OCI-LY7 (cell line): Measurements from ENCODE around the gene BCKDHB. TPM values are rescaled to one million over a fixed set of nuclear protein-coding genes. Genes with fewer than 3 reads are reported as not detected.
"Not testable (repeated sequence)": the region's sequence is repeated elsewhere in the genome, so short reads cannot be mapped to it uniquely, and the experiment has no call there.

Source experiments
- BruUV-seq: library from RNA; stranded (reverse); fragments of 400-500 nt; replicated peaks from 2 replicates; lab custom pipeline; 2021; lab: Mats Ljungman, UMichigan
- CTCF ChIA-PET: fragments of 300-600 bp; sonication (Branson Sonifier 250); formaldehyde crosslinking; loops from one replicate; lab custom pipeline; 2022; ENCODE audit warnings: antibody characterized with exemption; ENCODE audit not compliant: unreplicated experiment; lab: Charles Lee
- POLR2A ChIA-PET: fragments of 300-600 bp; sonication (Branson Sonifier 250); formaldehyde crosslinking; loops from one replicate; lab custom pipeline; 2022; ENCODE audit warnings: antibody characterized with exemption; lab: Charles Lee
- DNase-seq: peaks from one replicate; pipeline ENCODE4 v3.0.0-alpha.2; 2015; ENCODE audit warnings: low spot score
- H2AFZ ChIP-seq: fragments of 200-600 bp; sonication (generic), shearing (Covaris generic); 2 replicates; pipeline ENCODE4 v1.6.1; 2014; ENCODE audit warnings: mild to moderate bottlenecking, antibody characterized with exemption, low read length, moderate library complexity
- H3K27ac ChIP-seq: fragments of 200-600 bp; sonication (generic); 2 replicates; pipeline ENCODE4 v1.5.1; 2014; ENCODE audit warnings: mixed run types, low read depth, mild to moderate bottlenecking, moderate library complexity, low read length, inconsistent platforms; ENCODE audit not compliant: poor library complexity, severe bottlenecking
- H3K36me3 ChIP-seq: fragments of 200-600 bp; sonication (generic); 2 replicates; pipeline ENCODE4 v1.6.1; 2014; ENCODE audit warnings: mild to moderate bottlenecking, antibody characterized with exemption, low read length, moderate library complexity, mixed read lengths; ENCODE audit not compliant: insufficient read depth
- H3K4me1 ChIP-seq: fragments of 200-600 bp; sonication (generic); 2 replicates; pipeline ENCODE4 v1.5.1; 2014; ENCODE audit warnings: mild to moderate bottlenecking, low read length; ENCODE audit not compliant: insufficient read depth, poor library complexity, severe bottlenecking
- H3K4me2 ChIP-seq: fragments of 200-600 bp; sonication (generic); 2 replicates; pipeline ENCODE4 v1.6.1; 2014; ENCODE audit warnings: mild to moderate bottlenecking, low read length
- H3K4me3 ChIP-seq: fragments of 200-600 bp; sonication (generic); 2 replicates; pipeline ENCODE4 v1.5.1; 2014; ENCODE audit warnings: mild to moderate bottlenecking, low read depth, low read length; ENCODE audit not compliant: poor library complexity, severe bottlenecking
- H3K79me2 ChIP-seq: fragments of 200-600 bp; sonication (generic); 2 replicates; pipeline ENCODE4 v1.6.1; 2016; ENCODE audit warnings: low read depth, mild to moderate bottlenecking, low read length, moderate library complexity, mixed read lengths; ENCODE audit not compliant: insufficient read depth
- H3K9me2 ChIP-seq: fragments of 200-600 bp; sonication (generic); 2 replicates; pipeline ENCODE4 v1.6.1; 2016; ENCODE audit warnings: mild to moderate bottlenecking, low read length, mixed read lengths; ENCODE audit not compliant: insufficient read depth
- H3K9me3 ChIP-seq: fragments of 200-600 bp; sonication (generic); 2 replicates; pipeline ENCODE4 v1.6.1; 2014; ENCODE audit warnings: mild to moderate bottlenecking, mixed run types, low read length, mixed read lengths
- H4K20me1 ChIP-seq: fragments of 200-600 bp; sonication (generic); 2 replicates; pipeline ENCODE4 v1.6.1; 2014; ENCODE audit warnings: mild to moderate bottlenecking, antibody characterized with exemption, low read length, moderate library complexity, mixed read lengths; ENCODE audit not compliant: insufficient read depth
- EZH2phosphoT487 ChIP-seq: fragments of 200-600 bp; sonication (generic); IDR thresholded peaks from 2 replicates; pipeline ENCODE4 v1.6.1; 2018; ENCODE audit warnings: low read depth, borderline replicate concordance, mild to moderate bottlenecking, mixed run types, antibody characterized with exemption, low read length, moderate library complexity, mixed read lengths
- intact Hi-C: fragments of 100-400 bp; cut with micrococcal nuclease; formaldehyde crosslinking; loops from one replicate; pipeline ENCODE4 v1.10.0; 2022; ENCODE audit not compliant: unreplicated experiment
- total RNA-seq, 2 experiments: library from RNA; depleted of rRNA in 1 of 2; stranded (reverse); fragments of >200 nt in 1 of 2; shearing (Covaris generic) in 1 of 2; gene quantifications; 2 replicates each; pipeline ENCODE4 v1.2.3, GENCODE V29; 2014 to 2022
- TF ChIP-seq, protein P1 (sequence below): fragments of 200-600 bp; sonication (generic); conservative IDR thresholded peaks from 2 replicates; pipeline ENCODE4 v1.5.1; 2014; ENCODE audit warnings: mild to moderate bottlenecking, antibody characterized with exemption, low read length, moderate library complexity, mixed read lengths

Gene BCKDHB
- total RNA-seq, 2 experiments from 2014 or later: 25.7 to 30.3 TPM

DNA sequence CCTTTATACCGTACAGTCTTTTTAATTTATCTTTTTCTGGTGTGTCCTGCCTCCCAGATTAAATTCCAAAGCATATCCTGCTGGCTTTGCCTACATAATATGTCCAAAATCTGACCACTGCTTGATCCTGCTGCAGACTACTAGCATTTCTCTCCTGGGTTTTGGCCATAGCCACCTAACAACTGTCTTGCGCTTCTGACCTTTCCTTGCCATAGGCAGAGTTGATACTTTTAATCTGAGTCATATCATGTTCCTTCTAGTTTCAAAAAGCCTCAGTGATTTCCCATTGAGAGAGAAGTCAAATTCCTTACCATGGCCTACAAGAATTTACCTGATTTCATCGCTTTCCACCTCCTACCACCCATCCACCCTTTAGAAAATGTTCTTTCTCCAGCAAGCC is 104.8 kb downstream of the BCKDHB start:
- Histone ChIP-seq H3K4me1 (no peaks in the 10 kb centered on the region), H2AFZ (no peak overlapping the region), H3K4me3 (no peak overlapping the region), H4K20me1 (no peaks in the 10 kb centered on the region), H3K36me3 (no peaks in the 10 kb centered on the region), H3K9me3 (no peaks in the 10 kb centered on the region), H3K79me2 (no peaks in the 10 kb centered on the region), H3K27ac (no peak overlapping the region), H3K4me2 (no peak overlapping the region), H3K9me2 (no peaks in the 10 kb centered on the region; the same call in 1 of the 2 replicates)
- no TSS peak for BruUV-seq
- no peak for TF ChIP-seq EZH2phosphoT487
- TF ChIP-seq, protein P1, sequence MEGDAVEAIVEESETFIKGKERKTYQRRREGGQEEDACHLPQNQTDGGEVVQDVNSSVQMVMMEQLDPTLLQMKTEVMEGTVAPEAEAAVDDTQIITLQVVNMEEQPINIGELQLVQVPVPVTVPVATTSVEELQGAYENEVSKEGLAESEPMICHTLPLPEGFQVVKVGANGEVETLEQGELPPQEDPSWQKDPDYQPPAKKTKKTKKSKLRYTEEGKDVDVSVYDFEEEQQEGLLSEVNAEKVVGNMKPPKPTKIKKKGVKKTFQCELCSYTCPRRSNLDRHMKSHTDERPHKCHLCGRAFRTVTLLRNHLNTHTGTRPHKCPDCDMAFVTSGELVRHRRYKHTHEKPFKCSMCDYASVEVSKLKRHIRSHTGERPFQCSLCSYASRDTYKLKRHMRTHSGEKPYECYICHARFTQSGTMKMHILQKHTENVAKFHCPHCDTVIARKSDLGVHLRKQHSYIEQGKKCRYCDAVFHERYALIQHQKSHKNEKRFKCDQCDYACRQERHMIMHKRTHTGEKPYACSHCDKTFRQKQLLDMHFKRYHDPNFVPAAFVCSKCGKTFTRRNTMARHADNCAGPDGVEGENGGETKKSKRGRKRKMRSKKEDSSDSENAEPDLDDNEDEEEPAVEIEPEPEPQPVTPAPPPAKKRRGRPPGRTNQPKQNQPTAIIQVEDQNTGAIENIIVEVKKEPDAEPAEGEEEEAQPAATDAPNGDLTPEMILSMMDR: no peak
- DNase-seq: no peak
- intact Hi-C loops: no loop called here
- CTCF ChIA-PET: no interaction called here
- POLR2A ChIA-PET: no interaction called here

DNA sequence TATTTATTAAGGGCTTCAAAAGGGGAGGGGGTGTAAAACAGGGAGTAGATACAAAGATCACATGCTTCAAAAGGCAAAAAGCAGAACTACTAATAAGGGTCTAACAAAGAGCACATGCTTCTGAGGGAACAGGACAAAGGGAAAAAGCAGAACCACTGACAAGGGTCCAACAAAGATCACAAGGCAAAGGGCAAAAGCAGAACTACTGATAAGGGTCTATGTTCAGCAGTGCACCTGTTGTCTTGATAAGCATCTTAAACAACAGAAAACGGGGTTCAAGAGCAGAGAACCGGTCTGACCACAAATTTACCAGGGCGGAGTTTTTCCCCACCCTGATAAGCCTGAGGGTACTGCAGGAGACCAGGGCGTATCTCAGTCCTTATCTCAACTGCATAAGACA is 105.4 kb downstream of the BCKDHB start:
- not testable (repeated sequence) for H3K9me2 ChIP-seq

DNA sequence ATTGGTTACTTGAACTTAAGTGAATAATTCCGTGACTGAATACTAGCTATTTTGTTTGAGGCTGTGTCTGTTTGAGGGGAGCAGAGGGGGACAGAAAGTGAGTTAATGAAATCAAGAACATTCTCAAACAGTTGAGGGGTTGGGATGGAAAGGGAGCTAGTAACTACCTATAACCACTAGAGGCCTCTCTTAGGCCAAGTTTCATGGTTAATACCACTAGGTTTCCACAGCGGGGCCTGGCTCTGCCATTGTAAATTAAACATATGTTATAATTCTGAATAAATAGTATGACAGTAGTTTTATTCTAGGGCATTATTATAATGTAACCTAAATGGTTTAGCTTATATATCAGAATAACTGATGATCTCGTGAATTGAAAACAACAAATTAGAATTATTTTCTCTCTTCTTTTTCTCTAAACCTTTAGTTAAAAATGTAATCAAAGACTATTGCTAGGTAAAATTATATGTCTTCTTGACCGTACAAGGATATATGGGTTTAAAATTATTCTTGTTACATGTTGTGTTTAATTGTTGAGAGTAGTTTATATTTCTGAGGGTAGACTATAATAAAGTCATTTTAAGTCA is 108.1 kb downstream of the BCKDHB start:
- no peaks in the 10 kb centered on the region for H3K36me3 ChIP-seq
- no peak overlapping the region for H3K4me2 ChIP-seq
- H3K4me1 ChIP-seq: no peaks in the 10 kb centered on the region
- no peaks in the 10 kb centered on the region for H3K79me2 ChIP-seq
- H4K20me1 ChIP-seq: no peaks in the 10 kb centered on the region
- no peaks in the 10 kb centered on the region; the same call in 1 of the 2 replicates for H3K9me2 ChIP-seq
- H3K4me3 ChIP-seq: no peak overlapping the region
- H3K27ac ChIP-seq: no peak overlapping the region
- intact Hi-C loops: no loop called here
- peak; percentile 33 for DNase-seq
- POLR2A ChIA-PET: interaction anchor here (0.5 to 1.4 kb wide), 3 partner anchors 9 to 173 kb away, joined by 3 to 5 read pairs (median 3); no protein-coding TSS in a partner anchor
- no peaks in the 10 kb centered on the region for H3K9me3 ChIP-seq
- no peak overlapping the region for H2AFZ ChIP-seq
- CTCF ChIA-PET: interaction anchor here (1.1 kb wide), 1 partner anchor 12 kb away, joined by 3 read pairs; no protein-coding TSS in a partner anchor
- TF ChIP-seq, protein P1: peak; percentile 84
- no peak for TF ChIP-seq EZH2phosphoT487
- BruUV-seq: no TSS peak

More for the DNA sequence above, 105.4 kb downstream of the BCKDHB start:
- CTCF ChIA-PET, H2AFZ ChIP-seq, H3K9me3 ChIP-seq, intact Hi-C loops, H3K36me3 ChIP-seq, BruUV-seq, H3K27ac ChIP-seq, H3K4me2 ChIP-seq, H4K20me1 ChIP-seq, POLR2A ChIA-PET, H3K4me1 ChIP-seq, H3K79me2 ChIP-seq, H3K4me3 ChIP-seq: not testable (repeated sequence)
- peak; percentile 4 for DNase-seq
